HG02981 (cell line): ENCODE measurements around the gene STK38.

ENCODE experiments used
- ATAC-seq: cut with Tn5 transposase; IDR thresholded peaks from one replicate; pipeline ENCODE4 v1.9.1; 2021; ENCODE audit warnings: mild to moderate bottlenecking, moderate library complexity; ENCODE audit not compliant: unreplicated experiment

The STK38 gene

GRCh38 chr6:36566418-36566905 is 19.2 kb upstream of the STK38 start:
- ATAC-seq = no peak

- no peak for ATAC-seq
These were observed 16.6 kb upstream of the STK38 start for GRCh38 chr6:36563928-36564284.

GRCh38 chr6:36563237-36563927 is 16.1 kb upstream of the STK38 start:
- ATAC-seq = no peak

GRCh38 chr6:36560822-36561221 is 13.5 kb upstream of the STK38 start:
- no peak for ATAC-seq

GRCh38 chr6:36559011-36559793 is 11.9 kb upstream of the STK38 start:
- ATAC-seq = no peak

GRCh38 chr6:36556281-36556680 is 9.0 kb upstream of the STK38 start:
- ATAC-seq = no peak

- no peak for ATAC-seq
These were observed 8.5 kb upstream of the STK38 start for GRCh38 chr6:36555750-36556252.

GRCh38 chr6:36550473-36551000 is 3.3 kb upstream of the STK38 start:
- ATAC-seq = no peak

- no peak for ATAC-seq
These were observed 1.1 kb upstream of the STK38 start for GRCh38 chr6:36548401-36548743.

GRCh38 chr6:36547646-36548400 is 544 bp upstream of the STK38 start:
- no peak for ATAC-seq

- ATAC-seq = no peak
These were observed 865 bp downstream of the STK38 start for GRCh38 chr6:36546308-36546919.

GRCh38 chr6:36545767-36546307 is 1.4 kb downstream of the STK38 start:
- ATAC-seq = no peak

- no peak for ATAC-seq
These were observed 3.1 kb downstream of the STK38 start for GRCh38 chr6:36544228-36544627.

GRCh38 chr6:36542041-36542440 is 5.2 kb downstream of the STK38 start:
- ATAC-seq = no peak

GRCh38 chr6:36539814-36540568 is 7.3 kb downstream of the STK38 start:
- no peak for ATAC-seq

- no peak for ATAC-seq
These were observed 10.3 kb downstream of the STK38 start for GRCh38 chr6:36536873-36537547.

GRCh38 chr6:36533321-36533720 is 14.0 kb downstream of the STK38 start:
- no peak for ATAC-seq

GRCh38 chr6:36526066-36526465 is 21.2 kb downstream of the STK38 start:
- ATAC-seq = no peak

- no peak for ATAC-seq
These were observed 21.9 kb downstream of the STK38 start for GRCh38 chr6:36525346-36525745.
